ENCODE data around the gene HS6ST1. TPM values are rescaled to one million over a fixed set of nuclear protein-coding genes. Genes with fewer than 3 reads are reported as not detected.

The HS6ST1 gene
- total RNA-seq, 1 donor from 2014 or later = 27.2 TPM

DNA sequence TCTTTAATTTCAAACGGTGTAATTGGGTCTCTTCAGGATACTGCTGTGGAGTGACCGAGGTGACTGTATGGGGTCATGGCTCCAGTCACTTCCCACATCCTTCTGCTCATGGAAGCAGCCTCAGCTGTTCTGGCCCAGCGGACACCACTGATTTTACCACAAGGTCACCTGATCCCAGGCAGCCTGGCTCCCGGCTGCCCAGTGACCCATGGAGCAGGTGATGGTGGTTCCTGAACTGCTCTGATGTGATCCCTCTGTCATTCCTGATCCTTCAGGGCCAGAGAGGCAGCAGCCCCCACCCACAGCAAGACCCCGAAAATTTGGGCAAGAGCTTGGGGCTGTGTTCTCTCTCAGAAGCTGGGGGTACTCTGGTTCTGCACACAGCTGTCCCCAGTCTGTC lies 35.5 kb upstream of the HS6ST1 start:
- intact Hi-C loops (cut with DNase I) = no loop called here
- DNase-seq (ENCODE audit: low spot score) (no peak), ATAC-seq (no peak)

DNA sequence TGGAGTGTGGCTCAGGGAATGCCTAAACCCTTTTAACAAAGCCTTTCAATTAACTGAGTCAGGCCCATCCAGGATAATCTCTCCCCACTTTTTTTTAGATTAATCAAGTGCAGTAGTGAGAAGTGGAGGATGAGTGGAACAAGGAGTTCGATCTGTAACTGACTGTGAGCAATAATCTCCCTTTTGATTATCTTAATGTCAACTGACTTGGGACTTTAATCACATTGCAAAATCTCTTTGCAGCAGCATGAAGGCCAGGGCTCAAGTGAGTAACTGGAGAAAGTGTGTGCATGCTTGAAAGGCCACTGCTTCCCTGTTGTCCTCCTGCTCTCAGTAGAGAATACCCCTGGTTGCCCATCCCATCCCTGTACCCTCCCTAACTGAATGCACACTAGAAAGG lies 32.1 kb upstream of the HS6ST1 start:
- ATAC-seq = no peak
- intact Hi-C loops (cut with DNase I) = no loop called here
- no peak for DNase-seq (ENCODE audit: low spot score)

DNA sequence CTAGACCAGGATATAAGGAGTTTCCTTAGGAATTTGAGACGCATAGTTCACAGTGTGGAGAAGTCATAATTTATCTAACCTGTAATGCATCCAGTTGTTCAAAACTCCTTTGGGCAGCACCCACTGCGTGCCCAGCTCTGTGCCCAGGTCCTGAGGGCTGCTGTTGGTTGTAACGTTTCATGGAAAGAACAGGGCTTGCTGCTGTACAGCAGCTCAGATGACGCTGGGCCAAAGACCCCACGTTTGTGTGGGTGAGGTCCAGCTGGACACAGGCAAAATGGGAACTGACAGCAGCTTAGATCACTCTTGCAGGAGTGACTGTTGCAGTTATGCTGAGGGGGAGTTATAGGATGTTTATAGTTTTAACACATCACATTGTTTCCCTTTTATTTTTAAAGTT lies 30.0 kb upstream of the HS6ST1 start:
- DNase-seq (ENCODE audit: low spot score) (no peak), ATAC-seq (no peak)
- intact Hi-C loops (cut with DNase I) = no loop called here

DNA sequence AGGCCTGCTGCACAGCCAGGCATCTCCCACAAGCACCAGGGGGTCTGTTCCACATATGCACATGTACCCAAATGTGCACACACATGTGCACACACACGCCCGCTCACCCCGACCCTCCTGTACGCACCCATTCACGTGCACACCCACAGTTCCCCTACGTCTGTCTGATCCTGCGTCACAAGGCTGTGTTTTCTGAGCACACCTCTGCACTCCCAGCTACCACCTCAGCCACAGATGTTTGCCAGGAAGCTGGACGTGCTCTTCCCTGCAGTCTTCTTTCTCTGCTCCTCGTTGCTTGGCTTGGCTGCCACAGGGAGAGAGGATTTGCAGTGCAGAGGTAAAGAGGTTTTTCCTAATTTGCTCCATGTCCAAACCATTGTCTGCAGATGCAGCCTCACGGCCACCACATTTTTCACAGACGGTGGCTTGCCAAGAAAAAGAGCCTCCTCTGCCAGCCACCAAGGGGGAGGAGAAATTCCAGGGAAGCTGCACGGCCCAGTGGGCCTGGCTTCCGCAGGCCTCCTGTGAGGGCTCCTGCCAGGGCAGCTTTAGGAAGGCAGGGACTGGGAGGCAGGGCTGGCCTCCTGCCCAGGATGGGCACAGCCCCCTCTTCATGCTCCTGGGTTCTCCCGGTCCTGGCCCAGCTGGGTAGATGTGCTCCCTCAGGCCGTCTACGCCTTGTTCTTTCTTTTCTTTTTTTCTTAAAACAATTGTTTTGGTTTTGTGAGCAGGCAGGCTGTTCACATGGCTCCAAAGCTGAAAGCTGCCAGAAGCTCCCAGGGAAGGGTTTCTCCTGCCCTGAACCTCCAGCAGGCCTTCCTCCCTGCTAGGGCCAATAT lies 29.3 kb upstream of the HS6ST1 start:
- peak; percentile 73 for DNase-seq (ENCODE audit: low spot score)
- intact Hi-C loops (cut with DNase I) = no loop called here
- peak; percentile 88 for ATAC-seq

DNA sequence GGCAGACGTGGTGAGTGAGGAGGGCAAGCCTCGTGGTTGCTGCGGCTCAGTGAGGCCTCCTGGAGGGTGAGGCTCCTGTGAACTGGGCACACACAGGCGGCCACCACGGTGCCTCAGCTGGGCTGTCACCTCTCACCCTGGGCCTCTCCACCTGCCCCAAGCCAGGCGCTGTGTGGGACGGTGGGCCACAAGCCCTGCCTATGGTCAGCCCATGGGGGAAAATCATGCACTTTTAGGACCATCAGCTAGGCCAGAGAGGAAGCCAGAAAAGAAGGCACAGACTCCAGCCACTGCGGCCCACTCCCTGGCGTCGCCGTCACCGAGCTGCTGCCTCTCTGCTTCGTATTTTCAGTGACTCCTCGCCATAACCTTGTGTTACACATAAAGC lies 28.5 kb upstream of the HS6ST1 start:
- DNase-seq (ENCODE audit: low spot score) (no peak), ATAC-seq (peak; percentile 21)
- intact Hi-C loops (cut with DNase I) = no loop called here

DNA sequence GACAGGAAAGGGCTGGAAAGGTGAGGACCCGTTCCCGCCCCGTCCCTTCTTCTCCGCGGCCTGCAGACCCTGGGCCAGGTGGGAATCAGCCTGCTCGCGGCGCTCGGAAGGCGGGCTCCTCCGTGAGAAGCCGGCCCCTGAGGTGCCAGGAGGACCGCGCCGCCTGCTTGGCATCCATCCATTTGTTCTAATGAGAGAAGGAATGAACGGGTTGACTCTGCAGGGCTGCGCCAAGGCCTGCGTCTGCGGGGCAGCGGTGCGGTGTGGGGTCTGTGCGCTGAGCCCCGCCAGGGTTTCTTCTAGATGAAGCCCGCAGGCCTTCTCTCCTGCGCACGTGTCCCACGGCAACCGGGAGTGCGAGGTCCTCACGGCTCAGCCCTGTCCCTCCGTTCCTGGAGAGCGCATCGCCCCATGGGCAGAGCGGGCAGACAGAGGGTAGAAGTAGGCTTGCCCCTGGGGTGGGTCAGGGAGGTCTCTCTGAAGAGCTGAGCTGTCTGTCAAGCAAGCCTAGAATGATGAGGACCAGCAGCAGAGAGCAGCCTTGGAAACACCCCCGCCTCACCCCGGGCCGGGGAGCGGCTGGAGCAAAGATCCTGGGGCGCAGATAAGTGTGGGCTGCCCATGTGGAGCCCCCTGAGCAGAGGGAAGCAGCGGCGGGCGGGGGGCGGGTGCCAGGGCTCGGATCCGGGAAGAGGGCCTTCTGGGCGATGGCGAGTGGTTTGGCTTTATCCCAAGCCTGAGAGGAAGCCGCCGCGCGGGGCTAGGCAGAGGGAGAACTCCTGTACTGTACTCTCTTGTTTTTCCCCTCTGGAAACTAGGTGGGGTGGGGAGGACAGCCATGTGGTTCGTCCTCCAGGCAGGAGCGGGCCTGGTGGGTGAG lies 27.9 kb upstream of the HS6ST1 start:
- intact Hi-C loops (cut with DNase I) = no loop called here
- peak; percentile 5 for ATAC-seq
- peak; percentile 57 for DNase-seq (ENCODE audit: low spot score)

DNA sequence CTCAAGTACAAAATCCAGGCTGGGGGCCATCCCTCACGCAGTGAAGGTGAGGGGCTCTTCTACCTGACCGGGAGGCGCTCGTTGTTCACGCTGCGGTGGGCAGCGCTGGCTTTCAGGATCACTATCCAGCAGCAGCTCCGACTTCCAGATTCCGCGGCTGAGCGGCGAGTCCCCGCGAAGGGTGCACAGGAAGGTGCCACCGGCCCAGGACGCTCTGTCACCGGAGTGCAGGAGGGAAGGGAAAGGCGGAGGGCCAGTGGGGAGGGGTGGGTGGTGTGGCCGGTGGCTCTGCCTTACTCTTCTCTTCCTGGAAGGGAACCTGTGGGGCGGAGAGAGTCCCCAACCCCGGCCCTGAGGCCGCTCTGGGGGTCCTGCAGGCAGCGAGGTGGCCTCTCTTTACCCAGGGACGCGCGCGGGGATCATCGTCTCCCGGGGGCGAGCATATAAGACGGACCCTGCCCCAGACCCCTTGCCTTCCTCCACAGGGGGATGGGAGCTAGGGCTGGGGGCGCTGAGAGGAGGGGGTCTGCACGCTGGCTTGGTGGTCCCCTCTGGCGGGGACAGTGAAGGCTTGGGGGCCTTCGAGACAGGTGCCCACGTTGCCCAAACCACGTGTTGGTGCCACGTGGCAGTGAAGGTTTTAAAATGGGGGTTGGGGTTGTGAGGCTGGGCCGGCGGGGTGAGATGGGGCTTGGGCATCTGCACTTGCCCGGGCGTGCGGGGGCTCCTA lies 26.9 kb upstream of the HS6ST1 start:
- intact Hi-C loops (cut with DNase I) = no loop called here
- no peak for DNase-seq (ENCODE audit: low spot score)
- no peak for ATAC-seq

DNA sequence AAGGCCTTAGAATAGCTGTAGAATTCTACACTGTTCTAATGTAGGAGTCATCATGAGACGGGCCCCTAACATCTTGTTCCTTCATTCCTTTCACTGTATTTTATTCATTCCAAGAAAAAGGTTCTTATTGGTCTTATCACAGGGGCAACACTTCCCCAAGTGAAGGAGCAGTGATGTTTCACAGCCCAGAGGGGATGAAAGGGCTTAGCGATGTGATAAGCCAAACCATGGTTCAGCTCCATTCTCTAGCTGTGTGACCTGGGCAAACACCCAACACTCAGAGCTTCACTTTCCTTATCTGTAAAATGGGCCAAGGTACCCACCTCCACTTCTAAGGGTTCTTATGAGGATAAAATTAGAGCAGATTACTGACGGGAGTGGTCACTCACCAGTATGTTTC lies 25.4 kb upstream of the HS6ST1 start:
- DNase-seq (ENCODE audit: low spot score) (no peak), ATAC-seq (no peak)
- intact Hi-C loops (cut with DNase I) = no loop called here

DNA sequence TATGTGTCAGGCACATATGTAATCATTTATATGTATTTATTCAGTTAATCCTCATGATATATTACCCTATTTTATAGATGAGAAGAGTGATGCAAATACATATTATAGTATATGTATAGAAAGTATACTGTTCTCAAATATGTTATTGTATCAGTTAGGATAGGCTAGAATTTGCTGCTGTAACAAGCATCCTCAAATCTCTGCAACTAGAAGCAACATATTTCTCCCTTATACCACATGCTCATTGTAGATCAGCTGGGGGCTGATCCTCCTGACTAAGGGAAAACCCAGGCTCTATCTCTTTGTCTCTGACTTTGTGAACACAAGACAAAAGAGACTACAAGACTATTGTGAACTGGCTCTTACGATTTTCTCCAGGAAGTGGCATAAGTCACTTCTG lies 24.8 kb upstream of the HS6ST1 start:
- ATAC-seq (no peak), DNase-seq (ENCODE audit: low spot score) (no peak)
- intact Hi-C loops (cut with DNase I) = no loop called here

DNA sequence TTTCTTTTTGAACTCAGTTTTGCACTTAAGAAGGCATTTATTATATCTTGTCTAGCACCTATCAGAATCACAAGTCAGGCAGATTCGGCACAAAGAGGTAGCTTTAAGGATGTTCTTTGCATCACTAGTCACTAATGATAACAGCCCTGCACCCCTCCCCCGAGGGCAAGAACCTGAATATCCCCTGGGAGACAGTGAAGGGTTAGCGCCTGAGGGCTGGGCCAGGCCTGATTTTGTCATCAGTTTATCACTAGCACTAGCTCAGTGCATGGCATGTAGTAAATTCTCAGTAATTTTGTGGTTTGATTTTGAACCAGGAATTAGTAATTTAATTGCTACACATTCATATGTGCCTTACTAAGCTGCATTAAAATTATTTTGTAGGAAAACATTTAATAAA lies 23.9 kb upstream of the HS6ST1 start:
- ATAC-seq (no peak), DNase-seq (ENCODE audit: low spot score) (no peak)
- intact Hi-C loops (cut with DNase I) = no loop called here

DNA sequence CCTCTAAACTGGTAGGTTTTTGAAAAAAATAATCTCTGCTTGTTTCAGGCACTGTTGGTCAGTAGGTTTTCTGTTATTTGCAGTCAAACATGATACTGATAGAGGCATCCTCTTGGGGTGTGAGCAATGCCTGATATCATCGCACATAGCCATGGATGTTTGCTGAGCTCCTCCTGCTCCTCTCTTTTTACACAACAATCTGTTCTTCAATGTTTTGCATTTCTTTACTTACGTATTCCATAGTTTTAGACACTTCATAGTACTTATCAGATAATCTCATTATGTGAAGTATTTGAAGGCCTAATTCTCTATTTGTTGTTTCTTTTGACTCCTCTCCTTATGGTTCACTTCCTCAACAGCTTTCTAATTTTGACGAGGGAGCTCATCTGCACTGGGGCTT lies 23.0 kb upstream of the HS6ST1 start:
- intact Hi-C loops (cut with DNase I) = no loop called here
- no peak for ATAC-seq
- DNase-seq (ENCODE audit: low spot score) = no peak

DNA sequence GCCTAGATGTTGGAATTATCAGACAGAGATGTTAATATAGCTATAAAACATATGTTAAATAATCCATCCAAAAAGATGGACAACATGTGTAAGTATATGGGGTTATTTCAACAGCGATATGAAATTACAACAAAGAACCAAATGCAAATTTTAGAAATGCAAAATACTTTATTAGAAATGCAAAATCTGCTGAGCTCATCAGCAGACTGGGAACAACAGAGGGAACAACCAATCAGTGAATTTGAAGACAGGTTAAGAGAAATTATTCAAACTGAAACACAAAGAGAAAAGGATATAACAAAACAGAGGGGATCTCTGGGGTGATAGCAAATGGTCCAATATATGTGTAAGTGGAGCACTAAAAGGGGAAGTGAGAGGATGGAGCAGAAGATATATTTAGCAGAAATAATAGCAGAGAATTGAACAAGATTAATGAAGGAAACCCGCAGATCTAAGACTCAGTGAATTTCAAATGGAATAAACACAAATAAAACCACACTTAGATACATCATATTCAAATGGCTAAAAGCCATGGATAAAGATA lies 13.5 kb upstream of the HS6ST1 start:
- intact Hi-C loops (cut with DNase I) = no loop called here
- no peak for ATAC-seq
- DNase-seq (ENCODE audit: low spot score) = no peak

DNA sequence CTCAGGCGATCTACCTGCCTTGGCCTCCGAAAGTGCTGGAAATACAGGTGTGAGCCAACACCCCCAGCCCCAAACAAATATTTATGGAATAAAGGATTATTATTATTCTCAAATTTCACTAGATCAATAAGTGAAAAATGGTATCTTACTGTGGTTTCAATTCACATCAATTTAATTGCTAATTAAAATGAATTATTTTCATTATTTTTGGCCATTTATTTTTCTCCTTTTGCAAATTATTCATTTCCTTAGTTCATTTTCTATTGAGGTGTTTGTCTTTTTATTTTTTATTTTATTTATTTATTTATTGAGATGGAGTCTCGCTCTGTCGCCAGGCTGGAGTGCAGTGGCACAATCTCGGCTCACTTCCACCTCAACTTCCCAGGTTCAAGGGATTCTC lies 11.9 kb upstream of the HS6ST1 start:
- no peak for ATAC-seq
- DNase-seq (ENCODE audit: low spot score) = no peak
- intact Hi-C loops (cut with DNase I) = no loop called here

DNA sequence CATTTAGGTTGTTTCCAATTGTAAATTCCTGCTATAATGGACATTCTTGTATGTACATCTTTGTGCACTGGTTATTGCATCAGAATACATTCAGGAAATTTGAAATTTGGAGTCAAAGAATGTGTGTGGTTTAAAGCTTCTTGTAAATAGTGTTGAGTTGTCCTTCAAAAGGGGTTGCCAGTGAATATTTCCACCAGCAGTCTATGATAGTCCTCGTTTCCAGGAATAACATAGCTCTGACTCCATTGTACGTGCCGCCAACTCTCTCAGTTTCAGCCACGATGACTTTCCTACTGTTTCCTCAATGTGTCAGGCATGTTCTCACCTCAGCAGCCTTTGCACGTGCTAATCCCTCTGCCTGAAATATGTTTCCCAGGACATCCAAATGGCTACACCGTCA lies 10.9 kb upstream of the HS6ST1 start:
- ATAC-seq (no peak), DNase-seq (ENCODE audit: low spot score) (no peak)
- intact Hi-C loops (cut with DNase I) = no loop called here

DNA sequence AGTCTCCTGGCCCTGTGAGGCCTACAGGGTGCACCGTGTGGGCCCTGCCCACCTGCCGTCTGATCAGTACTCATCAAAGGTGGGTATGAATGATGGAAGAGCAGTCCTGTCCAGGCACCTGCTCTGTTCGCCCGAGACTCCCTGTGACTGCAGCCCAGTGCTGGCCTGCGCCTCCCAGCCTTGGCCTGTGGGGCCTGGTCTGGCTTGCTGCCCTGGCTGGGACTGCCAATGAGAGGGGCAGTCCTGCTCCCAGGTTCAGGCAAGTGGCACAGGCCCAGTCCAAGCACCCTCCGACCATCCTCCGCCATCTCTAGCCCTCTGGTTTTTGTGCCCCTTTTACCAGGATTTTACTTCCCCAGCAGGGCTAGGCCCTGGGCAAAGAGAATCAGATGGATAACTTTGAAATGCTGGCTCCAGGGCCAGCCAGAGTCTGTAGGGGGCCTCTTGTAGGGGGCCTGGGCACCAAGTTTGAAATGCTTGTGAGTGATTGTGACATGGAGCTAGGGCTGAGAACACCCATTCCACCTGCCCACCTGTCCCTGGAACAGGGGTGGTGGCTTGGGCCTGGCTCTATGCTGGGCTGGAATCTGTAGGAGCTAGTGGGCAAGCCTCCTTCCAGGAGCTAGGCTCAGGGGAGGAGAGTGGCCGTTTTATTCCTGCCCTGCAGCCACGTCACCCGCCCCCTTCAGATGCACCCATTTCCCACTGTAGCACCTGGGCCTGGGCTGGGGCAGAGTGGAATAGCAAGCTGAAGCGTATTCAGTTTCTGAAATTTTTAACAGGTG lies 8.7 kb upstream of the HS6ST1 start:
- no peak for ATAC-seq
- DNase-seq (ENCODE audit: low spot score) = no peak
- intact Hi-C loops (cut with DNase I) = no loop called here

DNA sequence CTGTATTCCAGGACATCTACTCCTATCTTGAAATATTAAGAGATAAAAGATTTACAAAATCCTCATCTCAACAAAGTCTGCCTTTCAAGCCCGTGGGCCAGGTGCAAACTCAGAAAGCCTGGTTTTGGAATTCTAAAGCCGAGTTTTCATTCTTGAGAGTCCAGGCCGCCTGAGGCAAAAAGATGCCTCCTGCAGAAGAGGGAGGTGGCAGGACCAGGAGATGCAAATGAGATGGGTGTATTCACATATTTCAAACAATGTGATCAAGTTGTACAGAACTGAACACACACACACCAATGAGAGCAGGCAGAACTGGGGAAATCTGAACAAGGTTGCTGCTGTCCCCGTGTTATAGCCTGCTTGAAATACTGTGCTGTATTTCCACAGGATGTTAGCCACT lies 7.7 kb upstream of the HS6ST1 start:
- DNase-seq (ENCODE audit: low spot score) = no peak
- ATAC-seq = no peak
- intact Hi-C loops (cut with DNase I) = no loop called here

DNA sequence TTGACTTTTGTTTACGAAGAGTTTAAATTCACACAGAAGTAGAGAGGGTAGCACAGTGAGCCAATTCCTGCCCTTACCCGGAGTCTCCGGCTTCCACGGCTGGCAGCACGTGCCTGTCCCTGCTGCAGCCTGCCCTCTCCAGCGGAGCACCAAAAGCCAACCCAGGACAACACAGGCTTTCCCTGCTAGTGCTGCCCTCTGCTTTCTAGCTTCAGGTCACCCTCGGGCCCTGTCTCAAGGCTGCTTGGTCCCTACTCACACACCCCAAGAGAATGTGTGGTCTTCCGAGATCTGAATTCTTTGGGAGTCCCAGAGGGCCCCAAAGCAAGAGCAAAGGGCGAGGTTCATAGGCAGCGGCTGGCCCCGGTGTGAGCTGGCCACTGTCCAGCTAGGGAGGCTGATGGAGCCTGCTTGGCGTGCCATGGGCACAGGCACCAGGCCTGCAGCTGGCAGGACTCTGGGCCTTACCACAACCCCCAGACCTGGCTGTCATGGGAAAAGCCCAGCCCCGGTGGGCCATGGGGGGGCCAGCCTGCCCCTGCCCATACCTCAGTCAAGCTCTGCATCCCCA lies 7.0 kb upstream of the HS6ST1 start:
- ATAC-seq (peak; percentile 4), DNase-seq (ENCODE audit: low spot score) (no peak)
- intact Hi-C loops (cut with DNase I) = no loop called here

DNA sequence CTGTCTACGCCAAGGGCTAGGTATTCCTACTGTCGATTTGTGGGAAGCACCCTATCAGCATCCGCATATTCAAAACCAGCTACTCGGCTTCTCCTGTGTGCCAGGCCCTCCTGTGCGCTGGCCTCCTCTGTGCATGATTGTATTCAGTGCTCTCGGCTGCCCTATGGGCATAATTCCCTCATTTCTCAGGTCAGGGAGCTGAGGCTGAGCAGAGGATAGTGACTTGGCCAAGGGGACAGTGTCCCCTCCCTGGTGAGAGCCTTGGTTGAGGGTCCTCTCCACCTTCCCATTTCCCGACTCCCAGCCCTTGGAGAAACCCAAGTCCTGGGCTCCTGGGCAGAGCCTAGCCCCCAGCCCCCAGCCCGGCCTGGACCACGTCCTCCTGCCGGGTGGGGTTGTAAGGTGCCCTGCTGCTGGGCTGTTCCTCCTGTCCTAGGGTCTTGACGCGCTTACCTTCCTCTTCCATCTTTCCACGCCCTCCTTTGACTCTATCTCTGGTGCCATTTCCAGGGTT lies 6.3 kb upstream of the HS6ST1 start:
- ATAC-seq = no peak
- DNase-seq (ENCODE audit: low spot score) = no peak
- intact Hi-C loops (cut with DNase I) = no loop called here
